ENCODE data around the gene SAFB2.
A peak's percentile ranks its signal among the peaks of the same experiment; 100 is the strongest.

The SAFB2 gene

DNA sequence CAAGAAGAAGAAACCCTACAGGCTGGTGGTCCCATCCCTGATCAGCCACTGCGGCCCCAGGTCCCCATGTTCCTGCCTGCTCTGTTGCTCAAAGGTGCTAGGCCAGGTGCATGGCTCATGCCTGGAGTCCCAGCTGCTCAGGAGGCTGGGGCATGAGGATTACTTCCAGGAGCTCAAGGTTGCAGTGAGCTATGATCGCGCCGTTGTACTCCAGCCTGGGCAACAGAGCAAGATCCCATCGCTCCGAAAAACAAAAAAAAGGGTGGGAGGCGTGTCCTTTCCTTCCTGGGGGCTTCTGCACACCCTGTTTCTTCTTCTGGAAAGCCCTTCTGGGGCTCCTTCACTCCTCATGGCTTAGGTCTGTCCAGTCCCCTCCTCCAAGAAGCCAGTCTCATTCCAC lies 42.9 kb downstream of the SAFB2 start:
- DNase-seq (ENCODE audit: low spot score): no peak

DNA sequence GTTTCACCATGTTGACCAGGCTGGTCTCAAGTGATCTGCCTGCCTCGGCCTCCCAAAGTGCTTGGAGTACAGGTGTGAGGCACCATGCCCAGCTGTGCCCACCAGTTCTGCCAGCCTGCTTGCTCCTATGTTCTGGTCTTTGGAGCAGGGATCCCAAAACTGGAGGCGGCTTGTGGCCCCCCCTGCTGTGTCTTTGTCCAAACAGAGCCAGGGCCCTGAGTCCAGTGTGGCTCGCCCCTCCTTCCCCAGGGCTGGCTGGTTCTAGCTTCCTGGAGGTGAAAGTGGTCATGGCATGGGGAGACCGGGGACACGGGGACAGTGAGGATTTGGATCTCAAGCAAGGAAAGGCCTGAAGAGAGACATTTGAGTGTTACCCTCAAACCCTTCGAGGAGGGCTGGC lies 43.3 kb downstream of the SAFB2 start:
- no peak for DNase-seq (ENCODE audit: low spot score)

DNA sequence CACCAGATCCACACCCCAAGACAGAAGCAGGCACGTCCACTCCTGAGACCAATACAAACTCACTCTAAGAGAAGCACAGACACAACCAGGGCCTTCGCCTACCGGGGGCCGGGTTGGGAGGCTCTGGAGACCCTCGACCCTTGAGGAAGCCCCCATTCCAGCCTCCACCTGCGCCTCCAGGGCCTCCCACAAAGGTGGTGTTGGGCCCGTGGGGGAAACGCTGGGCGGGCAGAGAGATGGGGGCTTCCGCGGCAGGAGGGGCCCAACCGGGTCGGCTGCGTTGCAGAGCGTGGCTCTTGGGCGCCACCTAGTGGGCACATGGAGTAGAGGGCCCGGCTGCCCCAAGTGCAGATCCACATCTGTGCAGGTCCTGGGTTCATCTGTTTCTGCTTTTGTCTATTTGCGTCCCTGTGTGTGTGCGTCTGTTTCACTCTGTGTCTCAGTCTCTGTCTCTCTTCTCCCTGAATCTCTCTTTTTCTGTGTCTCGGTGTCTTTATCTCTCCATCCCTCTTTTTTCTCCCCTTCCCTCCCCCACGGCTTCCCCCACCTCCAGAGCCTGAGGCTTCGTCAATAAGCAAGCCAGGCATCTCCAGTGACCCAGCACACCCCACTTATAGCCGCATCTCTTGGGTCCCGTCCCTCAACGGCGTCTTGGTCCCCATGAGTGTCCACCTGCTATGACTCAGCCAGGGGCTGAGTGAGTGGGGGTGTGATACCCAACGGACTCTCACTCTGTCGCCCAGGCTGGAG lies 44.3 kb downstream of the SAFB2 start:
- peak; percentile 91 for DNase-seq (ENCODE audit: low spot score)

DNA sequence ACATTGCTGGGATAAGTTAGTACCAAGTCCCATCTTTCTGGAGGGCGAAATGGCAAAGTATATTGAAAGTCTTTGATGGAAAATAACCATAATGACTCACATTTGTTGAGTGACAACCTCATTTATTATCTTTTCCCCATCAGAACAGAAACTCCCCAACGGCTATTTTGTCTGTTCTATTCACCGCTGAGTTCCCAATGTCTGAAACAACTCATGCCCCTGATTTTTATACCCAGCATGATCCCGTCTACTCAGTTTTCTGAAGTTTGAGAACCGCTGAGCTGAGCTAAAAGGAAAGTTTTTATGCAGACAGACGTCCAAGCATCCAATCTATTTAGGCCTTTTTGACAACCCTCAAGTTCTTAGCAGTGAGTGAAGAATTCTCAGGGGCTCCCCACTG lies 47.0 kb downstream of the SAFB2 start:
- no peak for DNase-seq (ENCODE audit: low spot score)

DNA sequence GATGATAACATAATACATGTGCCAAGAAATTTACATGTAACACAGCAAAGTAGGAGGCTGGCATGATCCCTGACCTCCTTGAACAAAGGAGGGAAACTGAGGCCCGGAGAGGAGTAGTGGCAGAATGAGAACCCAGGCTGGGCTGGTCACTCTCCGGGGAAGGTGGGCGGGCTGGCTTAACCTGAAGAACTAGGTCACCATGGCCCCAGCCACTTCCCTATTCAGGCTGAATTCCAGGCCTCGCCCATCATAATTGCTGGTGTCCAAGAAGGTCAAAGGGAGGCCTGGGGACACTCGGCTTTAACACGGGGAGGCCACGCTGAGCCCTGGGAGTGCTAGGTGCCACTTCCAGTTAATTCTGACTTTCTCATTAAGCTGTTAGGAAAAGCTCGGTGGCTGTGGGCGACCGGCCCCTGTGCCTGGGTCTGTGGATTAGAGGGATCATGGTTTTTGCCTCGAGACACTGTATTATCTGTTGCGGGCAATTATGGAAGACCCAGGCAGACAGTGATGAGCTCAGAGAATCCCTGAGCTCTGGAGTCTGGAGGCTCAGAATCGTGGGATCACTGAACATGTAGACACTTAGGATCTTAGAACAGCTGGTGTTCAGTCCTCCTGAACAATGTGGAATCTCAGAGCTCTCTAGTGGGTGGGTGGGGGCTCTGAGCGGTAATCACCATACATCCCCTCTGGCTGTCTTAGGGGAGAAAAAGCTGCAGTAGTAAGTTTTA lies 49.9 kb downstream of the SAFB2 start:
- DNase-seq (ENCODE audit: low spot score): no peak

DNA sequence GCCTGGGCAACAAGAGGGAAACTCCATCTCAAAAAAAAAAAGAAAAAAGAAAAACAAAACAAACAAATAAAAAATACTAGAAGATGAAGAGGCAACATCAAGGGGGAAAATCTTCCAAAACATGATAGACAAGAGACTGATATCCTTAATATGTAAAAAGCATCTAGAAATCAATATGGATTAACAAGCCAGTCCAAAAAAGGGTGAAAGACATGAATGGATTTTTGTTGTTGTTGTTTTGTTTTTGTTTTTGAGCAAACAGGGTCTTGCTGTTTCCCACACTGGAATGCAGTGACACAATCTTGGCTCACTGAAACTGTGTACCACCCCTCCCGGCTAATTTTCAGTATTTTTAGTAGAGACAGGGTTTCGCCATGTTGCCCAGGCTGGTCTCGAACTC lies 50.8 kb downstream of the SAFB2 start:
- DNase-seq (ENCODE audit: low spot score): no peak

DNA sequence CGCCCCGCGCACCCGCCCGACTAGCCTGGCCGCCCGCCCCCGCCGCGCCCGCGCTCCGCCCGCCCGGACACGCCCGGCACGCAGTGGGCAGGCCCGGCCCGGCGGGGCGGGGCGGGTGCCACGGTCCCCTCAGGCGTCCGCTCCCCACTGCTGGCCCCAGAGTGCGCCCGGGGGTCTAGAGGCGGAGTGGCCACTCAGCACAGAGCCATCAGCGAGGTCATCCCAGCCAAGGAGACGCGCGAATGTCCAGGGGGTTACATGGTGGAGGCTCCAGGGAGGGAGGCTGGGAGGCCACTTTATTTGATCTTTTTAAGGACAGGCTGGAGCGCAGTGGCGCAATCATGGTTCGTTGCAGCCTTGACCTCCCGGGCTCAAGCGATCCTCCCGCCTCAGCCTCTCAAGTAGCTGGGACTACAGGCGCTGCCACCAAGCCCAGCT lies 54.6 kb downstream of the SAFB2 start:
- no peak for DNase-seq (ENCODE audit: low spot score)

DNA sequence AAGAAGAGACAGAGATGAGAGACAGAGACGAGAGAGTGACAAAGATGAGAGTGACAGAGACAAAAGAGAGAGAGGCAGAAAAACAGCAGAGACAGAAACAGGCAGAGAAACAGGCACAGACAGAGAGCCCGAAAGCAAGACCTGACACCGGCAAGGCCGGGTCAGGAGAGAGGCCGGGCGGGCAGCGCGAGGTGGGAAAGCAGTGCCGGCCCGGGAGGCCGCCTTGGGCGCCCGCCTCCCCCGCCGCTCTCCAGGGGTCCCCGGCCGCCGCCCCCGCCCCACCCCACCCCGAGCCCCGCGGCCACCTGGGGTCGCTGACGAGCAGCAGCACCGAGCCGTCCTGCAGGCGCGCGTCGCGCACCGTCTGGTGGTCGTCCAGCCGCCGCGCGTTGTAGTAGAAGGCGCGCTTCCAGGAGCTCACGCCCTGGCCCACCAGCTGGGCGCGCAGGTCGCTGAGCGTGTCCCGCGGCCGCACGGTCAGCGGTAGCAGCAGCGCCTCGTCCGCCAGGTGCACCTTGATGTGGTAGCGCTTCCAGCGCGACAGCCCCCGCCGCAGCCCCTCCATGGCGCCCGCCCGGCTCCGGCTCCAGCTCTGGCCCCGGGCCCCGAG lies 55.1 kb downstream of the SAFB2 start, which contains the start of gene TINCR:
Gene TINCR, minus strand, starts transcription at position 594 of the 610 bp plus-strand sequence.
- DNase-seq (ENCODE audit: low spot score): no peak

DNA sequence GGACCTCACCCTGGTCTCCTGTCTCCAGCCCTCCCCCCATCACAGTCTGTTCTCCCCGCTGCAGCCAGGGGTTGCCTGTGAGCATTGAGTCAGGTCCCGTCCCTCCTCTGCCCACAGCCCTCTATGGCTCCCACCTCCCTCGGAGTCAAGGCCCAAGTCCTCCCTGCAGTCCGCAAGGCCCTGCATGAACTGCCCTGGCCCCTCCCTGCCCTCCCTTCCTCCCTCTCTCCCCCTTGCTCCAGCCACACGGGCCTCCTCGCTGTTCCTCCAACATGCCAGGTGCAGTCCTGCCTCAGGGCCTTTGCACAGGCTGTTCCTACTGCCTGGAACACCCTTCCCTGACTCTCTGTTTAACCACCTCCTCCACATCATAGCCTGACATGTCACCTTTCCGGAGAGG lies 57.6 kb downstream of the SAFB2 start:
- no peak for DNase-seq (ENCODE audit: low spot score)

DNA sequence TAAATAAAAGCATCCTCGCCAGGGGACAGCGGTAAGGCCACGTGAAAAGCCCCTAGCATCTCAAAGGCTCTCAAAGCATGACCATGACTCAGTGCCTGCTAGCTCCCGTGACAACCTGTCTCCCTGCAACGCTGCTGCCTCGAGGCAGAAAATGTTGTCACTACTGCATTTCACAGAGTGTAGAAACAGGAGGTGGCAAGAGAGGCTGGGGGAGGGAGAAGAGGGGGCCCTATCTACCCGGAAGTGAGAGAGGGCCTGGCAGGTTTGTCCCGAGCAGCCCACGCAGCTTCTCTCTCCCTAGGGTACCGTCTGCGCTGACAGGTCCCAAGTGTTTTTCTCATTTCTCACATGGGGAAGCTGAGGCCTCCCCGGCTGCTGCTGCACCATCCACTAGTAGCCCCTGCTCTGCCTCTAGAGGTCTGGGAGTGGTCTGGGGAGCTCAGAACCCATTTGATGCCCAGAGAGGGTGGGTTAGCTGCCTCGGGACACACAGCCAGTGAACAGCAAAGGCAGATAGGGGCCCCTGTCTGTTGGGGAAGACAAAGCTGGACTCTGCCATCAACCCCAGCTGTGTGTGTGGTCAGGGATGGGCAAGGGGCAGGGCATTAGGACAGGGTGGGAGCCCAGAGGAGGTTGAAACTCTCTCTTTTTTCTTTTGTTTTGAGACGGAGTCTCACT lies 58.5 kb downstream of the SAFB2 start:
- DNase-seq (ENCODE audit: low spot score): no peak

DNA sequence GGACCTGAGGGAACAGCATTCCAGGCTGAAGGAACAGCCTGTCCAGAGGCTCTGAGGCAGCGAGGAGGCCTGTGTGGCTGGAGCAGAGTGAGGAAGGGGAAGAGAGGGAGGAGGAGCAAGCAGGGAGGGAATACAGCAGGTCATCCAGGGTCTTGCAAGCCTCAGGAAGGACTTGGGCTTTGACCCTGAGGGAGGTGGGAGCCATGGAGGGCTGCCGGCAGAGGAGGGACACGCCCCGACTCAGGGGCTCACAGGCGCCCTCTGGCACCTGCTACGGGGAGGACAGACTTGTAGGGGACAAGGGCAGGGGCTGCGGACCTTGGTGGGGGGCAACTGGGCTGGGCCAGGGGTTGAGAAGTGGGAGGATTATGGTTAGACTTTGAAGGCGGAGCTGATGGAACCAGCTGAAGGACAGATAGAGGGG lies 59.6 kb downstream of the SAFB2 start:
- no peak for DNase-seq (ENCODE audit: low spot score)

DNA sequence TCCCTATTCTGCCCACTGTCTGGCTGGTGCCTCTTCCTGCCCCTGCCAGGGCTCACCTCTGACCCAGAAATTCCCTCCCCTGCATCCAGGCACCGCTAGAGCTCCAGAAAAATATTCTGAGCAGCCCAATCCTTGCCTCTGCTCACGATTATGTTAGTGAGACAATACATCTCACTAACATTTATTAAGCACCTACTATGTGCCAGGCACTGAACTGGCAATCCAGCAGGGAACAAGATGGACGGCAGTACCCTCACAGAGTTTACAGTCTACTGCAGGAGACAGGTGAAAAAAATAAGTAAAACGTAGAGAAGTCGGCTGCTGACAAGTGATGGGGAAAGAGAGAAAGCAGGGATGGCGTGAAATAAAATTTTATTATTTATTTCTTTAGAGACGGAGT lies 60.3 kb downstream of the SAFB2 start:
- DNase-seq (ENCODE audit: low spot score): no peak

DNA sequence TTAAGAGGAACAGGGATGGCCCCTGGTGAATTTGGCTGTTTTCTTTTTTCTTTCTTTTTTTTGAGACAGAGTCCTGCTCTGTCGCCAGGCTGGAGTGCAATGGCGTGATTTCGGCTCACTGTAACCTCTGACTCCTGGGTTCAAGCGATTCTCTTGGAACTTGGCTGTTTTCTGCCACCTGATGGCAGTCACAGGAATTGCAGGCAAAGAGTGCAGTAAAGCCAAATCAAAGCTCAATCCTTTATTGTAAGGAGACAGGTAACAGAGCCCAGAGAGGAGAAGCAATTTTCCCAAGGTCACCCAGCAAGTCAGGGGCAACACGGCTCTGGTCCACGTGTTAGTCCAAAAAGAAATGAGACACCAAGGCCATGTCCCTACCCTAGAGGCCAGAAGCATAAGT lies 61.0 kb downstream of the SAFB2 start:
- DNase-seq (ENCODE audit: low spot score): no peak

DNA sequence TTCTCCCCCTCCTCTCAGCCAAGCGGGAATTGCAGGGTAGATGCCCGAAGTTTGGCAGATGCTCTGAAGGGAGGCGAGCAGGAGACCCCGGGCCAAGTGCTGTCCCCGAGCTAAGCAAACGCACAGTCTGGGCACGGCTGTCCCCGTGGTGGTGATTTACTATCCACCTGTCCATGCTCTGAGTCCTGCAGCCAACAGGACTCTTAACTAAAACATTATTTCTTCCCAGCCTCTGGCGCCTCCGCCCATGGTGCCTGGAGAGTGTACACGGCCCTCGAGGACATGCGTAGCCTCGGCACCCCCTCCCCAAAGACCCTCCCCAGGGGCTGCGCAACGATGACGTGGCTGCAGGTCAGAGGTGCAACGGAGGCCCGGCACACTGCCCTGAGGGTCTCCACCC lies 62.4 kb downstream of the SAFB2 start:
- DNase-seq (ENCODE audit: low spot score): no peak

DNA sequence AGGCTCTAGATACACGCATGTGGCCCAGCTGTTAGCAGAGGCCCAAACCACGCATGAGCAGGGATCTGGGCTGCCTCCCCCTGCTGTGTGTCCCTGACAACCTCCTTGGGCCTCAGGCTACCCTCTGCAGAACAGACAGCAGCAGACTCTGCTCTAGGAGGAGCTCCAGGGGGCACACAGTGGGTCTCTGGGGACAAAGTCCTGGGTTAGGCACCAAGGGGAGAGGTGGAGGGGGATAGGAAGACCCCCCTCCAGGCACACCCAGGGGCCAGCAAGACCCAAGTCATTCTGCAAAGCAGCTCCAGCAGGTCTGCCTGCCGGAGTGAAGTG lies 62.8 kb downstream of the SAFB2 start:
- no peak for DNase-seq (ENCODE audit: low spot score)

DNA sequence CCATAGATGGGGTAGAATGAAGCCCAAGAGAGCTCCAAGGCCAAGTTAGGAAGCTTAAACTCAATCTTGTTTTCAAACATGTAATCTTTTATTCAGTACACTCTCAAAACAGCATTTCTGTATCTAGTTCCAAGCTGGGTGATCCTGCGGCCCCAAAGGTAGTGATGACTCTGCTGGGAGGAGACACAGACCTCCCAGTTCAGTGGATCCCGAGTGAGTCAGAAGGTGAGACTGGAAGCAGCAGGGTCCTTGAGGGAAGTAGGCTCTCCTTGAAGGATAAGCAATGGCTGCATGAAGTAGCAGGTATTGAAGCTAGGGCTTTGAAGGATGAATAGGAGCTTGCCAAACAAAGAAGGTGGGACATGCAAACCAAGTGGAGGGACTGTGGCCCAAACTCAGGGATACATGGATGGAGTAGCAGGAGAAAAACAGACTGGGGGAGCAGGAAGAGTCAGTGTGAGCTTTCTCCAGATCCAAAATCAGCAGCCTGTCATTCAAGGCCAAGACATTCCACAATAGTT lies 64.4 kb downstream of the SAFB2 start:
- DNase-seq (ENCODE audit: low spot score): no peak

DNA sequence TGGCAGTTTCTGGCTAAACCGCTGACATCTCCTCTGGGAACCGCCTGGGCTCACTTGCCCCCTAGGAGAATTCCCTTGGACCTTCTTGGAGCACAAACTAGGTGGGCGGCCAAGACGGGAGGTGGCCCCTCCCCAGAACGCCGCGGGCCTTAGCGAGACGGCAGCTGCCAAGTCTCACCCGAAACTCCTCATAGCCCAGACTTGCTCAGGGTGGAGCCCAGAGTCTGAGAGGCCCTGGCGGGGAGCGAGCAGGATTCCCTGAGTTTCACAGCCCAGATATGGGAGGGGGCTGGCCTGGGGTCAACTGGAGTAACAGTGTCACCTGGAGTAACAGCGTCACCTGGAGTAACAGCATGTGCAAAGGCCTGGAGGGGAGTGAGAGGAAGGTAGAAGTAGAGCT lies 64.9 kb downstream of the SAFB2 start:
- DNase-seq (ENCODE audit: low spot score): no peak

DNA sequence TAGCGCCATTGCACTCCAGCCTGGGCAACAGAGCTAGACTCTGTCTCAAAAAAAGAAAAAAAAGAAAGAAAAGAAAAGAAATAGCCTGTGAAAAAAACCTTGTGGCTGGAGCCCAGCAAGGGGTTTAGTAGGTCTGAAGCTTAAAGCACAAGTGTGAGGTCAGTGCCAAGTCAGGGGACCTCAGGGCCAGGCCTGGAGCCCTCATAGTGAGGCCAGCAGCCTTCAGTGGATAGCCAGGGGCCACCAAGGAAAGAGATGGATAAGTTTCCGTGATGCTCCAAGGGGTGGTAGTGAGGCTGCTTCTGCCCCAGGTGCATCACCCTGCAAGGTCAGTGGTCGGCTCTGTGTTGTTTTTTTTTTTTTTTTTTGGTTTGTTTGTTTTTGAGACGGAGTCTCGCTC lies 67.7 kb downstream of the SAFB2 start:
- no peak for DNase-seq (ENCODE audit: low spot score)

DNA sequence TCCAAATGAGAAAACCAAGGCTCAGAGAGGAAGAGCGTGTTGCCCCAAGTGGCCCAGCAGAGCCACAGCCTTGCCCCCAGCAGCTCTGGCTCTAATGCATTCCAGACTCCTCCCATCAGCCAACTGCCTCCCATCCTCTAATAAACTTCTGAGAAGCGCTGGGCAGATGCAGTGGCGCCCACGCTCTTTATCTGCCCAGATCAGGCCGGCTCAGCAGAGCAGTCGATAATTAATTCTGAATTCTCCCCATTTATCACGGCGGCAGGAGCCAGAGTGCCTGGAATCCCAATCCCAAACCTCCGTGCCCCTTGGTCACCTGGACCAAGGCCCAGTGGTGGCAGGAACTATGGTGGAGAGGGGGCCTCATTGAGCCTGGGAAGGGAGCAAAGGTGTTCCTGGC lies 68.7 kb downstream of the SAFB2 start:
- DNase-seq (ENCODE audit: low spot score): no peak

DNA sequence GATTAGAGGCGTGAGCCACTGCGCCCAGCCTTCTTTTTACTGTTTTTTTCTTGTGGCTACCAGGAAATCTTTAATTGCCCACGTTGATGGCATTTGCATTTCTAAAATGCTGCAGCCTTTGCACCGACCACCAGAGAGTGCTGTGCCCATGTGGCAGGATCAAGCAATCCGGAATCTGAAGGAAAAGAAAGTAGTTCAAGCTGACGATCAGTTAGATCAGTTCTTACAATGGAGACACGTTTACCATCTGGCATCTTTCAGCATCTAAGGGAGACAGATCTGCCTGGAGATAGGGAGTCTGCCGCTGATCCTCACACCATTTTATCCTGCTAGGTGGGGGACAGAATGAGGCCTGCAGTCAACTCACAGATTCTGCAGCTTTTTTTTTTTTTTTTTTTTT lies 74.7 kb downstream of the SAFB2 start:
- peak; percentile 68 for DNase-seq (ENCODE audit: low spot score)

DNA sequence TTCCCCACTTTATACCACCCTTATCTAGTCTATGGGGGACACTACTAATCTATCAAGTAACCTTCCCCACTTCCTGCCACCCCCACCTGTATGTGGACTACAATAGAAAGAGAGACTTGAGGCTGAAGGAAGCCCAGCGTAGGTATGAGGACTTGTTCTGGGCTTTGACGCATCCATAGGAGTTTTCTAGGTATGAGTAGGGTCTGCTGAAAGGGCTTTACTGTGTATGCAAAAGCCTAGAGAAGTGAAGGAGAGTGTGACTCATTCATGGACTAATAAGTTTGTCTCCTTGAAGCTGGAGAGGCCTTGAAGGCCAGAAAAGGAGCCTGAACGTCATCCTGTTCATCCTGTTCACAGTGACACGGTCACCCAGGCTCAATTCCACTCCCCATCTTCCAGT lies 76.6 kb downstream of the SAFB2 start:
- no peak for DNase-seq (ENCODE audit: low spot score)

DNA sequence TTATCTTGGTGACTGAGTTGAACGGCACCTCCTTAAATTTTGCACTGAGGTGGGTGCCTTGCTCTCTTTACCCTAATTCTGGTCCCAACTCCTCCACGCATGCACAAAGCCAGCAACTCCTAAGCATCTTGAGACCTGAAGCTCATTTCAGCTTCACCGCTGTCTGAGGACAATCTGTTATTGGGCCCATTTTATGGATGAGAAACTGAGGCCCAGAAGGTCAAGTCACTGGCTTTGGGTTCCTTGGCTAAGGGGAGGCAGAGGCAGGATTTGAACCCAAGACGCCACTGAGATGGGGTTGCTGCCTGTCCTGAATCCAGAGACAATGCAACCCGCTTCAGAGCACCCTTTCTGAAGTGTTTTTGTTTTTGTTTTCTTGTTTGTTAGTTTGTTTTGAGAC lies 77.5 kb downstream of the SAFB2 start:
- no peak for DNase-seq (ENCODE audit: low spot score)

DNA sequence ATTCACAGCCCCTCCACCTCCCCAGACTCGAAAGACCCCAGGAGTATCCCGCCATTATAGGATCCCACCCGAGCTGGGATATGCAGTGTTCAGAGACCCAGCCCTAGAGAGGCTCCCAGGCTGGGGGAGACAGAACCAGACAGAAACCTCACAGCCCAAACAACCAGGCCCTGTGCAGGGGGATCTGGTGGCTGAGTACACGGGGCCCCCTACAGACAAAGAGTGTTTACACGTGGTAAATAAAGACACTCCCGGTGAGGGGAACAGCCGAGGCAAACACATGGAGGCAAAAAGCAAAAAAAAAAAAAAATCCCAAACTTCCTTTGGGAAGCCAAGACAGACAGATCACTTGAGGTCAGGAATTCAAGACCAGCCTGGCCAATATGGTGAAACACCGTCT lies 79.9 kb downstream of the SAFB2 start:
- no peak for DNase-seq (ENCODE audit: low spot score)
